Measurements from ENCODE around the gene SDC3.
A peak's percentile ranks its signal among the peaks of the same experiment; 100 is the strongest.

SDC3 gene

DNA sequence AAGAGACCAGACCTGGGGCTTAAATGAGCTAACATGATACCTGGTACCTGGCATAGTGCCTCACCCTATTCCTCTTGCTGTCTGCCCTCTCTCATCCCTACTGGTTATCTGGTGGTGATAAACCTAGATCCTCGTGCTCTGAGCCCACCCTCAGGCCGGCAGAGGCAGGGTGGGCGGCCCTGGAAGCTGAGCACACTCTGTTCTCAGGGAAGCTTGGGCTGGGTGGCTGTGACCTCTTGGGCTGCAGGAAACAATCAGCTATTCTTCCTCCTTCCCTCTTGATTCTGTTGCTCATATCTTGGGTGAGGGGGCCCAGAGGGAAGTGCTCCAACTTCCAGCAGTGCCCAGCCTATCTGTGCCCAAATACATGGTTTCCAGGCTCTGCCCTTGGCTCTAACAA lies 42.0 kb downstream of the SDC3 start:
- intact Hi-C loops (cut with DNase I) = no loop called here
- peak in 3 of 10 donors; percentile 6 to 20 (median 15) for DNase-seq

GRCh38 chr1:30864681-30865080 lies 43.9 kb downstream of the SDC3 start:
- peak in 2 of 10 donors; percentile 48 to 49 for DNase-seq

DNA sequence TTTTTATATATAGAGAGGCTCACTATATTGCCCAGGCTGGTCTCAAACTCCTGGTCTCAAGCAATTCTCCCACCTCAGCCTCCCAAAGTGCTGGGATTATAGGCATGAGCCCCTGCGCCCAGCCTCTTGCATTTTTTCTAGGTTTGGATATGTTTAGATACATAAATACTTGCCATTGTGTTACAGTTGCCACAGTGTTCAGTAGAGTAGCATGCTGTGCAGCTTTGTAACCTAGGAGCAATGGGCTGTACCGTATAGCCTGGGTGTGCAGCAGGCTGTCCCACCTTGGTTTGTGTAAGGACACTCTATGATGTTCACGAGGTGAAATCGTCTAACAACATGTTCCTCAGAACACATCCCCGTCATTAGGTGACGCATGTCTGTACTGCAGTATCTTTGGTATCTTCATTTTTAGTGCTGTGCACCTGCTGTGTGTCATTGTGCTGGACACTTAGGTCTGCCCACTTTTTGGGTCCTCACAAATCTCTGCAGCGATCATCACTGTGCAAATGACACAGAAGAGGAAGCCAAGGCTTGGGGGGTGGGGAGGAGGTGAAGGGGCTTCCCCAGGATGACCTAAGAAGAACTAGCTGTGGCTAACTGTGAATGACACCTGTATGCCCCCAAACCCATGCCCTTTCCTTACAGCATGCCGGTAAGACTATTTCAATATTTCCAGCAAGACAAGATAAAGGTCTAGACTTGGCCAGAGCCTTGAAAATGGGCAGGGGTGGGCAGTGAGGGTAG lies 44.5 kb downstream of the SDC3 start:
- intact Hi-C loops (cut with DNase I) = no loop called here
- DNase-seq = peak in 2 of 10 donors; percentile 2 to 37

More at GRCh38 chr1:30864681-30865080, 43.9 kb downstream of the SDC3 start:
- intact Hi-C loops (cut with DNase I) = no loop called here

GRCh38 chr1:30860320-30860652 lies 48.3 kb downstream of the SDC3 start:
- DNase-seq = no peak
- intact Hi-C loops (cut with DNase I) = no loop called here

GRCh38 chr1:30857964-30858363 lies 50.6 kb downstream of the SDC3 start:
- intact Hi-C loops (cut with DNase I) = loop anchor here (5.0 kb wide), 1 partner anchor 56 kb away; no protein-coding TSS in a partner anchor
- DNase-seq = no peak

DNA sequence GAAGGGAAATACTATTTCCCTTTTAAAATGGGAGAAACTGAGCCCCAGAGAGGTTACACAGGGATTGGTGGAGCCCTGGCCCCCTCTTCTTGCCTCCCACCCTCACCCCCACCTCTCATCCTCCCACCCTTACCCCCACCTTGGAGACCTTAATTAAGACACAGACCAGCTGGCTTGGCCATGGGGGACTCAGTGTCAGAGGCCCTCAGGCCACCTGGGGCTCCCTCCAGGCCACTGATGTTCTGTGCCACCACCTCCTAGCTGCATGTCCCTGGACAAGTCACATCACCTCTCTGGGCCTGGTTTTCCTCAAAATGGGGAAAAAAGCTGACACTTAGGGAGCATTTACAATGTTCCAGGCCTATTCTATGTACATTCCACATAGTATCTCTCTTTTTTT lies 51.5 kb downstream of the SDC3 start:
- DNase-seq = peak in 2 of 10 donors; percentile 26 to 67
- intact Hi-C loops (cut with DNase I) = loop anchor here (5.0 kb wide), 1 partner anchor 55 kb away; no protein-coding TSS in a partner anchor

- peak in 8 of 10 donors; percentile 39 to 90 (median 55) for DNase-seq
- intact Hi-C loops (cut with DNase I) = loop anchor here (5.0 kb wide), 1 partner anchor 54 kb away; no protein-coding TSS in a partner anchor
Measured at GRCh38 chr1:30856260-30856790, 52.2 kb downstream of the SDC3 start.

DNA sequence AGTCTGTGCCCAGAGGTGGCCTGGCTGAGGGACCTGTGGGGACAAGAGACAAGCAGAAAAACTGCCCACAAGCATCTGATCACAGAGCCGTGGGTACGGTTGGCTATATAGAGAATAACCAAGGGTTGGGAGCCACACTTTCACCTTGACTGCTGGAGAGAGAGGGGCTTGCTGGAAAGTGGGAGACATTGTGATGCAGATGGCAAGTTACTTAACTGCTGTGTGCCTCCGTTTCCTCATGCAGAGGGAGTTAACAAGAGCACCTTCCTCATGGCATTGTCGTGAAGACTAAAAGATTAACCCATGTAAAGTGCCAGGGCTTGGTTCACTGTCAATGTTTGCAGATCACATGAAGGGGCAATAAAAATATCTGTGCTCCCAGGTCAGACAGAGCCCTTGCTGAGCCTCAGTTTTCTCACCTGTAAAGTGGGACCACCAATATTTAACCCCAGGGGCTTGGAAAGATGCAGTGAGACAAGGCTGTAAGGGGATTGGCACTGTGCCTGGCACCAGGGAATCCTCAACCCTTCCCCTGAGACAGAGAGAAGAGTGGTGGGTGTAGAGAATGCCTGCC lies 52.8 kb downstream of the SDC3 start:
- intact Hi-C loops (cut with DNase I) = loop anchor here (5.0 kb wide), 1 partner anchor 53 kb away; no protein-coding TSS in a partner anchor
- peak in 1 of 10 donors; percentile 44 for DNase-seq

- intact Hi-C loops (cut with DNase I) = no loop called here
- no peak for DNase-seq
Measured at GRCh38 chr1:30853350-30853749, 55.2 kb downstream of the SDC3 start.

DNA sequence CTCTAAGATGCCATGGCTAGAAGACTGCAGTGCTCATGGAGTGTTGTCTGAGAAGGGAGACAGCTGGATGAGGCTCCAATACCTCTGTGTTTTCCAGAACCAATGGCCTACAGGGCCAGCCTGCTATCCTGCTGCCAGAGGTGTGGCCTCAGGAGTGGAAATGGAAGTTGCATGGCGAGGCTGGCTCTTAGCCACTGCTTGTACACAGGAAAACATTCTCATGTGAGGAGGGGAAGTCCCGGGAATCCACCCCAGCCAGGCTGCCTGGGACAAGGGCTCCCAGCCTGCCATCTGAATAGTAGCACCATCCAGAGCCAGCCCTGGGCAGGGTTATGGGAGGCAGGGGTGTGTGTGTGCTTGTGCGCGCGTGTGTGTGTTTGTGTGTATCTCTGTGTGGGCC lies 56.5 kb downstream of the SDC3 start:
- no peak for DNase-seq
- intact Hi-C loops (cut with DNase I) = no loop called here

- intact Hi-C loops (cut with DNase I) = no loop called here
- DNase-seq = no peak
Measured at GRCh38 chr1:30851286-30851685, 57.3 kb downstream of the SDC3 start.

- intact Hi-C loops (cut with DNase I) = no loop called here
- no peak for DNase-seq
Measured at GRCh38 chr1:30850607-30851006, 58.0 kb downstream of the SDC3 start.

- intact Hi-C loops (cut with DNase I) = no loop called here
- DNase-seq = no peak
Measured at GRCh38 chr1:30848130-30848529, 60.4 kb downstream of the SDC3 start.

- peak; percentile 58 to 98 (median 84) for DNase-seq
- intact Hi-C loops (cut with DNase I) = no loop called here
Measured at GRCh38 chr1:30847358-30847972, 61.1 kb downstream of the SDC3 start.

GRCh38 chr1:30846587-30846986 lies 62.0 kb downstream of the SDC3 start:
- intact Hi-C loops (cut with DNase I) = no loop called here
- no peak for DNase-seq

GRCh38 chr1:30845904-30846290 lies 62.7 kb downstream of the SDC3 start:
- intact Hi-C loops (cut with DNase I) = no loop called here
- no peak for DNase-seq

DNA sequence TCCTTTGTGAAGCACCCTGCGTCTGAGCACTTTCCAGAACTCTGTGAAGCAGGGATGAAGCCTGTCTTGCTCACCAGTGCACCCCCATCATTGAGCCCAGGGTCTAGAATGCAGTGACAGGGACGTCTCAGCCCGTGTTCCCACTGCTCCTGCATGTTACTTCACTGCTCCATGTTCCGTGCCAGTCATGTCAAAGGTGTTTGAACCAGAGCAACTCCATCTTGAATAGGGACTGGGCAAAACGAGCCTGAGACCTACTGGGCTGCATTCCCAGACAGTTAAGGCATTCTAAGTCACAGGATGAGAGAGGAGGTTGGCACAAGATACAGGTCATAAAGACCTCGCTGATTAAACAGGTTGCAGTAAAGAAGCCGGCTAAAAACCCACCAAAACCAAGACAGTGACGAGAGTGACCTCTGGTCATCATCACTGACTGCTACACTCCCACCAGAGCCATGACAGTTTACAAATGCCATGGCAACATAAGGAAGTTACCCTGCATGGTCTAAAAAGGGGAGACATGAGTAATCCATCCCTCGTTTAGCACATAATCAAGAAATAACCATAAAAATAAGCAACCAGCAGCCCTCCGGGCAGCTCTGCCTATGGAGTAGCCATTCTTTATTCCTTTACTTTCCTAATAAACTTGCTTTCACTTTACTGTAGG lies 63.2 kb downstream of the SDC3 start:
- intact Hi-C loops (cut with DNase I) = no loop called here
- no peak for DNase-seq

- intact Hi-C loops (cut with DNase I) = no loop called here
- DNase-seq = no peak
Measured at GRCh38 chr1:30844631-30845030, 63.9 kb downstream of the SDC3 start.

GRCh38 chr1:30842697-30843354 lies 65.7 kb downstream of the SDC3 start:
- intact Hi-C loops (cut with DNase I) = no loop called here
- DNase-seq = no peak

GRCh38 chr1:30840904-30841598 lies 67.5 kb downstream of the SDC3 start:
- no peak for DNase-seq

More at GRCh38 chr1:30840904-30841598, 67.5 kb downstream of the SDC3 start:
- intact Hi-C loops (cut with DNase I) = no loop called here
